ENCODE data around the gene ANKRD63. TPM values are rescaled to one million over a fixed set of nuclear protein-coding genes. Genes with fewer than 3 reads are reported as not detected.

Gene ANKRD63
- total and polyA plus RNA-seq, 2 donors (not counting 1 experiment from before 2014, with no cell fraction given) = 0.25 TPM; not detected in 1

DNA sequence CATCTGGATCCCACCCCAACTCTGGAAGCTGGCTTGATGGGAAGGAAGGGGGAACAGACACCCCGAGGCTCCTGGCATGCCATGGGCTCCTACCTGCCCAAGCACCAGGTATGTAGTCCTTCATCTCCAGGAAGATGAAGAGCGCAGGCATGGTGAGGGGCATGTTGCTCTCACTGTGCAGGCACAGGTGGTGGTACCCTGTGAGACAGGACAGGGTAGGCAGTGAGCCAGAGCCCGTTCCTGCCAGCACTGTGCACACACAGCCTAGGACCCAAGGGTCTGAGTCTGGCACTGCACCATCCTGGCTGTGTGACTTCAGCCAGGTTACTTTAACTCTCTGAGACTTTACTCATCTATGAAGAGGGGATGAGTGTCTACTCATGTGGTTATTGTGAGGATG, 9.4 kb upstream of the ANKRD63 start:
- no peaks in the 10 kb centered on the region for H4K20me1 ChIP-seq (ENCODE audit: control insufficient read depth, insufficient read depth, low read length, poor library complexity, severe bottlenecking)
- whole genome bisulfite sequencing (ENCODE audit: insufficient coverage) = 87% methylated on average over 3 of the region's 3 CpGs
- no peaks in the 10 kb centered on the region for H3K27me3 ChIP-seq (replicated peaks in 1 of 4; ENCODE audit: control extremely low read depth in 1 of 4, control insufficient read depth in 3 of 4, insufficient read depth in 4 of 4, low read length in 3 of 4)
- no peak overlapping the region for H3K4me2 ChIP-seq (replicated peaks; ENCODE audit: low read depth, low read length, poor library complexity, severe bottlenecking)
- H3K9me3 ChIP-seq (ENCODE audit: control extremely low read depth in 1 of 3, control insufficient read depth in 2 of 3, insufficient read depth in 1 of 3, low read length in 2 of 3) = no peaks in the 10 kb centered on the region
- Mint-ChIP-seq H3K9me3 (ENCODE audit: insufficient read depth) (no peaks in the 10 kb centered on the region), H3K4me1 (peaks cover 2% of the 10 kb centered on the region), H3K27ac (no peak overlapping the region), H3K27me3 (no peaks in the 10 kb centered on the region), H3K4me3 (no peak overlapping the region)
- intact Hi-C loops (cut with micrococcal nuclease) = no loop called here
- H3K27ac ChIP-seq (ENCODE audit: low read length in 2 of 2) = no peak overlapping the region
- DNase-seq (no peak), ATAC-seq (ENCODE audit: low read depth) (no peak)
- peaks cover 0 to 62% of the 10 kb centered on the region in 2 experiments for H3K36me3 ChIP-seq (replicated peaks in 1 of 2; ENCODE audit: control extremely low read depth in 1 of 2, control insufficient read depth in 1 of 2, extremely low read depth in 1 of 2, insufficient read depth in 2 of 2, low read length in 1 of 2)
- H3K79me2 ChIP-seq (ENCODE audit: control insufficient read depth, insufficient read depth, low read length) = no peaks in the 10 kb centered on the region
- ChIA-PET CTCF (interaction anchor here (1.4 kb wide), 1 partner anchor 13 kb away, joined by 5 read pairs; no protein-coding TSS in a partner anchor), POLR2A (no interaction called here)
- TF ChIP-seq, protein P1, sequence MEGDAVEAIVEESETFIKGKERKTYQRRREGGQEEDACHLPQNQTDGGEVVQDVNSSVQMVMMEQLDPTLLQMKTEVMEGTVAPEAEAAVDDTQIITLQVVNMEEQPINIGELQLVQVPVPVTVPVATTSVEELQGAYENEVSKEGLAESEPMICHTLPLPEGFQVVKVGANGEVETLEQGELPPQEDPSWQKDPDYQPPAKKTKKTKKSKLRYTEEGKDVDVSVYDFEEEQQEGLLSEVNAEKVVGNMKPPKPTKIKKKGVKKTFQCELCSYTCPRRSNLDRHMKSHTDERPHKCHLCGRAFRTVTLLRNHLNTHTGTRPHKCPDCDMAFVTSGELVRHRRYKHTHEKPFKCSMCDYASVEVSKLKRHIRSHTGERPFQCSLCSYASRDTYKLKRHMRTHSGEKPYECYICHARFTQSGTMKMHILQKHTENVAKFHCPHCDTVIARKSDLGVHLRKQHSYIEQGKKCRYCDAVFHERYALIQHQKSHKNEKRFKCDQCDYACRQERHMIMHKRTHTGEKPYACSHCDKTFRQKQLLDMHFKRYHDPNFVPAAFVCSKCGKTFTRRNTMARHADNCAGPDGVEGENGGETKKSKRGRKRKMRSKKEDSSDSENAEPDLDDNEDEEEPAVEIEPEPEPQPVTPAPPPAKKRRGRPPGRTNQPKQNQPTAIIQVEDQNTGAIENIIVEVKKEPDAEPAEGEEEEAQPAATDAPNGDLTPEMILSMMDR (IDR thresholded peaks at IDR 0.05) = no peak
- no peak for TF ChIP-seq EZH2 (IDR thresholded peaks at IDR 0.05; ENCODE audit: borderline replicate concordance, insufficient read depth, low read depth, low read length, poor library complexity, severe bottlenecking)
- H3K4me3 ChIP-seq (ENCODE audit: control extremely low read depth in 1 of 5, extremely low read depth in 1 of 5, insufficient read depth in 1 of 5, low read depth in 2 of 5, low read length in 4 of 5) = no peak overlapping the region
- no peak overlapping the region for H2AFZ ChIP-seq (ENCODE audit: insufficient read depth, low read depth, low read length, poor library complexity, severe bottlenecking)
- no peak overlapping the region for H3K9ac ChIP-seq (ENCODE audit: low read length)
- no peaks in the 10 kb centered on the region for H3K4me1 ChIP-seq (ENCODE audit: control insufficient read depth in 2 of 2, insufficient read depth in 2 of 2, low read length in 2 of 2)

DNA sequence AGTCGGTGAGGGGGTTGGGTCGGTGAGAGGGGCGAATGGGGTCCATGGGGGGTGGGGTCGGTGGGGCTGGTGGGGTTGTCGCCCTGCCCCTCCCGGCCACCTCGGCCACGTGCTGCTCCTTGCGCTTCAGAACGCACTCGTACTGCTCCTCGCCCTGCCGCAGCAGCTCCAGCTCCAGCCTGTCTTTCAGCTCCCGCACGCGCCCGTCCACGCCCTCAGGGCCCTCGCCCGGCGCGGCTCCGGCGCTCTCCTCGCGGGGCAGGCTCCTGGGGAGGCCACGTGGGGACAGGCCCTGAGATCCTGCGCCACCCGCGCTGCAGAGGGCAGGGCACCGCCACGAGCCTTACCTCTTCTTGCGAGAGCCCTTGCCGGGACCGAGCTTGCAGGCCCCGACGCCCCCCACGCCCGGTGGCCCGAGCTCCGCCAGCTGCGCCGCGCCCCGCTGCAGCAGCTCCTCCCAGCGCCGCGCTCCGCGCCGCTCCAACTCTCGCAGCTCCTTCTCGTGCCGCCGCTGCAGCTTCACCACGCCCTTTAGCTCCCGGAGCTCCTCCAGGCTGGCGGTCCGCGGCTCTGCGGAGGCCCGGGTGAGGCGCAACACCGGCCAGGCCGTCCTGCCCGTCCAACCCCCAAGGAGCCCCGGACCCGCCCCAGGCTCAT, 8.2 kb upstream of the ANKRD63 start:
- no peaks in the 10 kb centered on the region for H3K27me3 ChIP-seq (replicated peaks in 1 of 4; ENCODE audit: control extremely low read depth in 1 of 4, control insufficient read depth in 3 of 4, insufficient read depth in 4 of 4, low read length in 3 of 4)

More for the DNA sequence above, 8.2 kb upstream of the ANKRD63 start:
- WGBS (ENCODE audit: insufficient coverage) = 94% methylated on average over 65 of the region's 68 CpGs
- Mint-ChIP-seq H3K9me3 (ENCODE audit: insufficient read depth) (no peaks in the 10 kb centered on the region), H3K27ac (no peak overlapping the region), H3K4me1 (peaks cover 2% of the 10 kb centered on the region), H3K27me3 (no peaks in the 10 kb centered on the region), H3K4me3 (no peak overlapping the region)
- Histone ChIP-seq H3K27ac (ENCODE audit: low read length in 2 of 2) (no peak overlapping the region), H3K4me1 (ENCODE audit: control insufficient read depth in 2 of 2, insufficient read depth in 2 of 2, low read length in 2 of 2) (no peaks in the 10 kb centered on the region), H3K4me2 (replicated peaks; ENCODE audit: low read depth, low read length, poor library complexity, severe bottlenecking) (no peak overlapping the region), H3K79me2 (ENCODE audit: control insufficient read depth, insufficient read depth, low read length) (no peaks in the 10 kb centered on the region), H3K4me3 (ENCODE audit: control extremely low read depth in 1 of 5, extremely low read depth in 1 of 5, insufficient read depth in 1 of 5, low read depth in 2 of 5, low read length in 4 of 5) (no peak overlapping the region), H3K36me3 (replicated peaks in 1 of 2; ENCODE audit: control extremely low read depth in 1 of 2, control insufficient read depth in 1 of 2, extremely low read depth in 1 of 2, insufficient read depth in 2 of 2, low read length in 1 of 2) (peaks cover 0 to 59% of the 10 kb centered on the region in 2 experiments), H3K9me3 (ENCODE audit: control extremely low read depth in 1 of 3, control insufficient read depth in 2 of 3, insufficient read depth in 1 of 3, low read length in 2 of 3) (no peaks in the 10 kb centered on the region), H2AFZ (ENCODE audit: insufficient read depth, low read depth, low read length, poor library complexity, severe bottlenecking) (no peak overlapping the region), H3K9ac (ENCODE audit: low read length) (no peak overlapping the region), H4K20me1 (ENCODE audit: control insufficient read depth, insufficient read depth, low read length, poor library complexity, severe bottlenecking) (no peaks in the 10 kb centered on the region)
- ATAC-seq (ENCODE audit: low read depth) (no peak), DNase-seq (no peak)
- ChIA-PET CTCF (interaction anchor here (1.1 to 4.8 kb wide), 3 partner anchors 11 to 47 kb away, joined by 3 to 36 read pairs (median 5); no protein-coding TSS in a partner anchor), POLR2A (no interaction called here)
- intact Hi-C loops (cut with micrococcal nuclease) = no loop called here
- TF ChIP-seq, protein P1 (IDR thresholded peaks at IDR 0.05) = no peak
- TF ChIP-seq EZH2 (IDR thresholded peaks at IDR 0.05; ENCODE audit: borderline replicate concordance, insufficient read depth, low read depth, low read length, poor library complexity, severe bottlenecking) = no peak

Measured in B cell (primary cell).